IPS DF 6.9 (cell line): ENCODE data around the gene MYO1D.
"Not testable (repeated sequence)": the region's sequence is repeated elsewhere in the genome, so short reads cannot be mapped to it uniquely, and the experiment has no call there.

Source experiments
- DNase-seq: peaks from one replicate; pipeline ENCODE4 v3.0.0-alpha.2; 2013; ENCODE audit warnings: low read depth, low spot score
- H3K27ac ChIP-seq: one replicate; pipeline ENCODE4 v1.5.1; 2013; ENCODE audit warnings: low read length, control low read depth
- H3K27me3 ChIP-seq: 2 replicates; pipeline ENCODE4 v1.6.1; 2013; ENCODE audit warnings: mild to moderate bottlenecking, low read length; ENCODE audit not compliant: control insufficient read depth, insufficient read depth
- H3K36me3 ChIP-seq: 2 replicates; pipeline ENCODE4 v1.6.1; 2013; ENCODE audit warnings: low read length; ENCODE audit not compliant: control insufficient read depth, insufficient read depth
- H3K4me1 ChIP-seq: 2 replicates; pipeline ENCODE4 v1.6.1; 2013; ENCODE audit warnings: low read length; ENCODE audit not compliant: control insufficient read depth, insufficient read depth
- H3K4me3 ChIP-seq: 2 replicates; pipeline ENCODE4 v1.5.1; 2013; ENCODE audit warnings: mild to moderate bottlenecking, low read length
- H3K9me3 ChIP-seq: 2 replicates; pipeline ENCODE4 v1.6.1; 2013; ENCODE audit warnings: low read length, inconsistent platforms; ENCODE audit not compliant: control insufficient read depth, insufficient read depth
- WGBS: extraction: QIAGEN DNeasy Blood & Tissue Kit; methylation state at CpG from one replicate; pipeline ENCODE4 v1.1.7; 2013; ENCODE audit warnings: mixed read lengths, missing lambda C conversion rate; ENCODE audit not compliant: insufficient read length, insufficient coverage; 5-methylcytosine and 5-hydroxymethylcytosine counted together

Gene MYO1D

GRCh38 chr17:32720671-32721070 is 156.3 kb downstream of the MYO1D start:
- no CpG with 5 or more reads among the region's 5 CpGs for WGBS
- Histone ChIP-seq H3K9me3 (no peaks in the 10 kb centered on the region), H3K27ac (no peak overlapping the region), H3K4me1 (no peaks in the 10 kb centered on the region), H3K27me3 (no peaks in the 10 kb centered on the region), H3K4me3 (no peak overlapping the region), H3K36me3 (no peaks in the 10 kb centered on the region)
- DNase-seq: no peak

GRCh38 chr17:32719689-32720088 is 157.2 kb downstream of the MYO1D start:
- no peak overlapping the region for H3K27ac ChIP-seq
- H3K27me3 ChIP-seq: no peaks in the 10 kb centered on the region
- H3K4me1 ChIP-seq: no peaks in the 10 kb centered on the region
- no peaks in the 10 kb centered on the region for H3K36me3 ChIP-seq
- DNase-seq: no peak
- no peak overlapping the region for H3K4me3 ChIP-seq
- no peaks in the 10 kb centered on the region for H3K9me3 ChIP-seq
- no CpG with 5 or more reads among the region's 1 CpG for WGBS

- no CpG with 5 or more reads among the region's 3 CpGs for WGBS
- not testable (repeated sequence) for DNase-seq, H3K4me3 ChIP-seq, H3K4me1 ChIP-seq, H3K9me3 ChIP-seq, H3K27me3 ChIP-seq, H3K36me3 ChIP-seq, H3K27ac ChIP-seq
These were observed 162.0 kb downstream of the MYO1D start for GRCh38 chr17:32714922-32715321.

GRCh38 chr17:32714206-32714605 is 162.7 kb downstream of the MYO1D start:
- not testable (repeated sequence) for H3K27me3 ChIP-seq, H3K4me1 ChIP-seq, DNase-seq, H3K27ac ChIP-seq, H3K9me3 ChIP-seq, H3K36me3 ChIP-seq, H3K4me3 ChIP-seq
- WGBS: no CpG with 5 or more reads among the region's 3 CpGs

GRCh38 chr17:32713081-32713480 is 163.8 kb downstream of the MYO1D start:
- no peaks in the 10 kb centered on the region for H3K27me3 ChIP-seq
- H3K4me3 ChIP-seq: no peak overlapping the region
- DNase-seq: no peak
- H3K36me3 ChIP-seq: no peaks in the 10 kb centered on the region
- no peaks in the 10 kb centered on the region for H3K9me3 ChIP-seq
- H3K27ac ChIP-seq: no peak overlapping the region
- H3K4me1 ChIP-seq: no peaks in the 10 kb centered on the region

GRCh38 chr17:32709562-32709961 is 167.4 kb downstream of the MYO1D start:
- Histone ChIP-seq H3K4me1 (no peaks in the 10 kb centered on the region), H3K36me3 (no peaks in the 10 kb centered on the region), H3K27me3 (no peaks in the 10 kb centered on the region), H3K4me3 (no peak overlapping the region), H3K9me3 (no peaks in the 10 kb centered on the region), H3K27ac (no peak overlapping the region)
- no peak for DNase-seq

- no peak overlapping the region for H3K27ac ChIP-seq
- H3K4me1 ChIP-seq: no peaks in the 10 kb centered on the region
- no peaks in the 10 kb centered on the region for H3K36me3 ChIP-seq
- no CpG with 5 or more reads among the region's 1 CpG for WGBS
- no peaks in the 10 kb centered on the region for H3K9me3 ChIP-seq
- H3K4me3 ChIP-seq: no peak overlapping the region
- no peaks in the 10 kb centered on the region for H3K27me3 ChIP-seq
- DNase-seq: no peak
These were observed 175.1 kb downstream of the MYO1D start for GRCh38 chr17:32701871-32702270.

- WGBS: no CpG with 5 or more reads among the region's 2 CpGs
- no peak overlapping the region for H3K4me3 ChIP-seq
- no peaks in the 10 kb centered on the region for H3K36me3 ChIP-seq
These were observed 177.7 kb downstream of the MYO1D start for GRCh38 chr17:32699247-32699646.

GRCh38 chr17:32697728-32698625 is 178.9 kb downstream of the MYO1D start:
- Histone ChIP-seq H3K27ac (no peak overlapping the region), H3K4me1 (no peaks in the 10 kb centered on the region), H3K27me3 (no peaks in the 10 kb centered on the region), H3K4me3 (no peak overlapping the region), H3K36me3 (no peaks in the 10 kb centered on the region), H3K9me3 (no peaks in the 10 kb centered on the region)
- WGBS: no CpG with 5 or more reads among the region's 1 CpG
- no peak for DNase-seq

More at GRCh38 chr17:32699247-32699646, 177.7 kb downstream of the MYO1D start:
- no peaks in the 10 kb centered on the region for H3K4me1 ChIP-seq
- no peaks in the 10 kb centered on the region for H3K9me3 ChIP-seq
- DNase-seq: no peak
- no peaks in the 10 kb centered on the region for H3K27me3 ChIP-seq
- no peak overlapping the region for H3K27ac ChIP-seq

GRCh38 chr17:32696426-32696825 is 180.5 kb downstream of the MYO1D start:
- no peak for DNase-seq
- Histone ChIP-seq H3K27ac (no peak overlapping the region), H3K27me3 (no peaks in the 10 kb centered on the region), H3K4me1 (no peaks in the 10 kb centered on the region), H3K9me3 (no peaks in the 10 kb centered on the region), H3K4me3 (no peak overlapping the region), H3K36me3 (no peaks in the 10 kb centered on the region)
- no CpG with 5 or more reads among the region's 1 CpG for WGBS

- DNase-seq: no peak
- Histone ChIP-seq H3K4me1 (no peaks in the 10 kb centered on the region), H3K9me3 (no peaks in the 10 kb centered on the region), H3K36me3 (no peaks in the 10 kb centered on the region), H3K27ac (no peak overlapping the region), H3K4me3 (no peak overlapping the region), H3K27me3 (no peaks in the 10 kb centered on the region)
These were observed 181.1 kb downstream of the MYO1D start for GRCh38 chr17:32695864-32696263.
